HEK293 (cell line): Measurements from ENCODE around the gene FAM193A.
A peak's percentile ranks its signal among the peaks of the same experiment; 100 is the strongest.

Experiments
- CTCF ChIA-PET: fragments of 350-600 bp; formaldehyde crosslinking; extraction: SDS; loops from one replicate; lab custom pipeline; 2021; ENCODE audit warnings: antibody characterized with exemption; lab: Yijun Ruan, JAX
- POLR2A ChIA-PET: fragments of 300-600 bp; formaldehyde crosslinking; extraction: SDS; loops from one replicate; lab custom pipeline; 2020; ENCODE audit warnings: antibody characterized with exemption, inconsistent platforms; lab: Yijun Ruan, JAX
- H3K27ac ChIP-seq: fragments of 200-500 bp; sonication (Bioruptor generic); 2 replicates; pipeline ENCODE4 v1.5.1; 2014; ENCODE audit warnings: low read depth, low read length, control low read depth, inconsistent platforms; ENCODE audit errors: extremely low read depth
- H3K36me3 ChIP-seq, 2 experiments: fragments of 200-500 bp in 1 of 2; sonication (Bioruptor generic) in 1 of 2; 1 replicate in 1 of 2; 2 replicates in 1 of 2; pipeline ENCODE4 v1.5.1; 2014 to 2017; ENCODE audit warnings: inconsistent platforms in 2 of 2, low read length in 2 of 2; ENCODE audit not compliant: control insufficient read depth in 2 of 2, insufficient read depth in 1 of 2
- H3K4me1 ChIP-seq: fragments of 200-500 bp; sonication (Bioruptor generic); 2 replicates; pipeline ENCODE4 v1.5.1; 2014; ENCODE audit warnings: mild to moderate bottlenecking, low read length, inconsistent platforms; ENCODE audit not compliant: control insufficient read depth, insufficient read depth
- H3K4me3 ChIP-seq: 2 replicates; pipeline ENCODE4 v1.5.1; 2011; ENCODE audit warnings: low read depth, mild to moderate bottlenecking, control low read depth, low read length, moderate library complexity
- H3K9me3 ChIP-seq: fragments of 200-500 bp; sonication (Bioruptor generic); 2 replicates; pipeline ENCODE4 v1.5.1; 2014; ENCODE audit warnings: low read depth, low read length, inconsistent platforms; ENCODE audit not compliant: control insufficient read depth, insufficient read depth
- GLIS1 ChIP-seq: fragments of 450-650 bp; formaldehyde crosslinking; IDR thresholded peaks from 2 replicates; pipeline ENCODE4 v1.5.1; 2016; ENCODE audit warnings: missing biosample characterization, missing genetic modification characterization
- PBX3 ChIP-seq: sonication (generic); formaldehyde crosslinking; IDR thresholded peaks from 2 replicates; pipeline ENCODE4 v1.8.1; 2022; ENCODE audit warnings: mild to moderate bottlenecking, moderate library complexity, missing genetic modification reagents
- SETDB1 ChIP-seq: IDR thresholded peaks from one replicate; pipeline ENCODE4 v1.6.1; 2017; ENCODE audit warnings: mild to moderate bottlenecking, low read length, moderate library complexity, mixed read lengths; ENCODE audit not compliant: insufficient read length
- SP7 ChIP-seq: fragments of 450-650 bp; formaldehyde crosslinking; IDR thresholded peaks from 2 replicates; pipeline ENCODE4 v1.5.1; 2016; ENCODE audit warnings: missing biosample characterization, missing genetic modification characterization
- ZBTB21 ChIP-seq: fragments of 450-650 bp; formaldehyde crosslinking; IDR thresholded peaks from 2 replicates; pipeline ENCODE4 v1.5.1; 2017; ENCODE audit warnings: missing biosample characterization, missing genetic modification characterization
- ZBTB49 ChIP-seq: fragments of 450-650 bp; formaldehyde crosslinking; IDR thresholded peaks from 2 replicates; pipeline ENCODE4 v1.5.1; 2016; ENCODE audit warnings: missing biosample characterization, missing genetic modification characterization, low read depth
- ZFP37 ChIP-seq: fragments of 450-650 bp; formaldehyde crosslinking; IDR thresholded peaks from 2 replicates; pipeline ENCODE4 v1.5.1; 2016; ENCODE audit warnings: missing biosample characterization, missing genetic modification characterization
- ZFP69B ChIP-seq: fragments of 450-650 bp; formaldehyde crosslinking; IDR thresholded peaks from 2 replicates; pipeline ENCODE4 v1.5.1; 2016; ENCODE audit warnings: missing biosample characterization, missing genetic modification characterization
- ZNF114 ChIP-seq: fragments of 450-650 bp; formaldehyde crosslinking; IDR thresholded peaks from 2 replicates; pipeline ENCODE4 v1.5.0; 2017; ENCODE audit warnings: missing biosample characterization, missing genetic modification characterization
- ZNF169 ChIP-seq: fragments of 450-650 bp; formaldehyde crosslinking; IDR thresholded peaks from 2 replicates; pipeline ENCODE4 v1.5.1; 2016; ENCODE audit warnings: missing biosample characterization, missing genetic modification characterization
- ZNF24 ChIP-seq: fragments of 450-650 bp; formaldehyde crosslinking; IDR thresholded peaks from 2 replicates; pipeline ENCODE4 v1.5.1; 2016; ENCODE audit warnings: missing biosample characterization, missing genetic modification characterization
- ZNF521 ChIP-seq: fragments of 450-650 bp; formaldehyde crosslinking; IDR thresholded peaks from 2 replicates; pipeline ENCODE4 v1.5.1; 2017; ENCODE audit warnings: missing biosample characterization, mild to moderate bottlenecking, missing genetic modification characterization
- ZNF639 ChIP-seq: fragments of 450-650 bp; formaldehyde crosslinking; IDR thresholded peaks from 2 replicates; pipeline ENCODE4 v1.5.1; 2016; ENCODE audit warnings: missing biosample characterization, missing genetic modification characterization
- ZNF692 ChIP-seq: fragments of 450-650 bp; formaldehyde crosslinking; IDR thresholded peaks from 2 replicates; pipeline ENCODE4 v1.5.1; 2016; ENCODE audit warnings: missing biosample characterization, missing genetic modification characterization
- ZSCAN16 ChIP-seq: fragments of 450-650 bp; formaldehyde crosslinking; IDR thresholded peaks from 2 replicates; pipeline ENCODE4 v1.5.1; 2016; ENCODE audit warnings: missing biosample characterization, missing genetic modification characterization
- ZSCAN23 ChIP-seq: fragments of 450-650 bp; formaldehyde crosslinking; IDR thresholded peaks from 2 replicates; pipeline ENCODE4 v1.5.1; 2016; ENCODE audit warnings: missing biosample characterization, missing genetic modification characterization
- TF ChIP-seq, protein P1 (sequence below): fragments of 450-650 bp; formaldehyde crosslinking; IDR thresholded peaks from 2 replicates; pipeline ENCODE4 v1.5.1; 2016; ENCODE audit warnings: missing biosample characterization, missing genetic modification characterization, low read depth
- TF ChIP-seq, protein P2 (sequence below): fragments of 450-650 bp; formaldehyde crosslinking; IDR thresholded peaks from 2 replicates; pipeline ENCODE4 v1.5.1; 2016; ENCODE audit warnings: missing biosample characterization, missing genetic modification characterization
- TF ChIP-seq, protein P3 (sequence below): fragments of 450-650 bp; formaldehyde crosslinking; IDR thresholded peaks from 2 replicates; pipeline ENCODE4 v1.5.1; 2016; ENCODE audit warnings: missing biosample characterization, missing genetic modification characterization

Gene FAM193A

DNA sequence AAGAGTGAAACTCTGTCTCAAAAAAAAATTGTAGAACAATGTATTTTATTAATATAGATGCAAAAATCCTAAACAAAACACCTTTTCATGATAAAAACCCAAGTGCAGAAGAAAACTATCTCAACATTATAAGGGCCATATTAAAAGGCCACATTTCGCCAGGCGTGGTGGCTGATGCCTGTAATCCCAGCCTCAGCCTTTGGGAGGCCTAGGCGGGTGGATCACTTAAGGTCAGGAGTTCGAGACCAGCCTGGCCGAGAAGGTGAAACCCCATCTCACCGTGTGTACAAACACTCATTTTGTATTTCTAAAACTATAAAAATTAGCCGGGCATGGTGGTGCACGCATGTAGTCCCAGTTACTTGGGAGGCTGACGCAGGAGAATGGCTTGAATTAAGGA lies 9.9 kb upstream of the FAM193A start (continued):
- no peak for TF ChIP-seq SETDB1

- ChIA-PET CTCF (no interaction called here), POLR2A (no interaction called here)
- Histone ChIP-seq H3K4me3 (no peak overlapping the region), H3K9me3 (no peaks in the 10 kb centered on the region), H3K27ac (peak overlapping the region; percentile 81; the same call in 1 of the 2 replicates), H3K36me3 (peaks cover 0 to 10% of the 10 kb centered on the region in 2 experiments; a peak in 2 of 3 replicates), H3K4me1 (no peaks in the 10 kb centered on the region)
- TF ChIP-seq, protein P1, sequence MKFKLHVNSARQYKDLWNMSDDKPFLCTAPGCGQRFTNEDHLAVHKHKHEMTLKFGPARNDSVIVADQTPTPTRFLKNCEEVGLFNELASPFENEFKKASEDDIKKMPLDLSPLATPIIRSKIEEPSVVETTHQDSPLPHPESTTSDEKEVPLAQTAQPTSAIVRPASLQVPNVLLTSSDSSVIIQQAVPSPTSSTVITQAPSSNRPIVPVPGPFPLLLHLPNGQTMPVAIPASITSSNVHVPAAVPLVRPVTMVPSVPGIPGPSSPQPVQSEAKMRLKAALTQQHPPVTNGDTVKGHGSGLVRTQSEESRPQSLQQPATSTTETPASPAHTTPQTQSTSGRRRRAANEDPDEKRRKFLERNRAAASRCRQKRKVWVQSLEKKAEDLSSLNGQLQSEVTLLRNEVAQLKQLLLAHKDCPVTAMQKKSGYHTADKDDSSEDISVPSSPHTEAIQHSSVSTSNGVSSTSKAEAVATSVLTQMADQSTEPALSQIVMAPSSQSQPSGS (tag by site-specific recombination): 0 out of 2 replicates have a peak, but pooled peaks have one; percentile 40
- no peak for TF ChIP-seq ZBTB21 (tag by site-specific recombination)
Measured at GRCh38 chr4:2534904-2535375, 1.5 kb upstream of the FAM193A start.

DNA sequence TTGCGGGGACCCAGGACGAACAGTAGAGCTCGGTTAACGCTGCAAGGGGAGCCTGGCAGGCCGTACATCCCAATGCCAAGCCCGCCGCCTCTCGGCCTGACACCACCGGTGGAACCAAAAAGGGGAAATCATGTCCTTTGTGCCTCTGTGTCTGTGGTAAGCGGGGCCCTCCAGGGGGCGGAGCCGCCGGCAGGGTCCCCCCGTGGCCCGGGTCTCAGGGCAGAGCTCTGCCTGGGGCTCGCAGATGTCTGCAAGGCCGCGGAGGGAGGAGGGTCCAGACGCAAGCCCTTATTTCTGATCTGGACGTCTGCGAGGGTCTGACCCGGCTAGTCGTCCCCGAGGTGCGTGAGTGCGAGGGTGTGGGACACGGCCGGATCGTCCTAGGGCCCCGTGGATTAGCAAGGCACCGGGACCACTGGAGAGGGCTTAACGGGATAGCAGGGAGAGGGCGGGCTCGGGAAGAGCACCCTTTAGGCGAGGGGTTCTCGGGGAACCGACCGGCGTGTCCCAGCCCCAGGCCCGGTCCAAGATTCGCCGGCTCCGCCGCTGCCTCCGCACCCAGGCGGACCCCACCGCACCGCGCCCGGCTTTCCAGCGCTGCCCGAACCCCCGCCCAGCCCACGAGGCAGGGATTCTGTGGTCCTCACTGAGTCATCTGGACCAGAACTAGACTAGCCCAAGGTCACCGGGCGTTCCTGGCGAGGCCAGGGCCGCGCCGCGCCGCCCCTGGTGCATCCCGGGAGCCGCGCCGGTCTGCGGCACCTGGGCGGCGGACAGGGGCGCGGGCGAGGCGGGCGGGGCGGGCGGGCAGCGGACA lies 863 bp upstream of the FAM193A start:
- Histone ChIP-seq H3K4me3 (peak overlapping the region; percentile 67), H3K9me3 (no peaks in the 10 kb centered on the region), H3K36me3 (peaks cover 0 to 10% of the 10 kb centered on the region in 2 experiments; a peak in 2 of 3 replicates), H3K27ac (peak overlapping the region; percentile 81), H3K4me1 (no peaks in the 10 kb centered on the region)
- CTCF ChIA-PET: no interaction called here
- POLR2A ChIA-PET: interaction anchor here (0.6 to 2.0 kb wide), 14 partner anchors 13 to 294 kb away, joined by 3 to 9 read pairs (median 3); partner anchors contain the start of genes HAUS3, POLN and RNF4
- TF ChIP-seq PBX3 (no peak), ZBTB49 (tag by site-specific recombination) (no peak), ZFP37 (tag by site-specific recombination) (no peak), SP7 (no peak), ZNF169 (tag by site-specific recombination) (no peak), GLIS1 (tag by site-specific recombination) (no peak), ZNF24 (tag by site-specific recombination) (no peak), ZFP69B (tag by site-specific recombination) (peak; percentile 72; the same call in 1 of the 2 replicates), ZSCAN23 (tag by site-specific recombination) (no peak), ZNF521 (tag by site-specific recombination) (no peak), ZNF114 (tag by site-specific recombination) (no peak), ZNF692 (tag by site-specific recombination) (peak; percentile 69), ZNF639 (no peak), ZSCAN16 (tag by site-specific recombination) (no peak)
- TF ChIP-seq, protein P2, sequence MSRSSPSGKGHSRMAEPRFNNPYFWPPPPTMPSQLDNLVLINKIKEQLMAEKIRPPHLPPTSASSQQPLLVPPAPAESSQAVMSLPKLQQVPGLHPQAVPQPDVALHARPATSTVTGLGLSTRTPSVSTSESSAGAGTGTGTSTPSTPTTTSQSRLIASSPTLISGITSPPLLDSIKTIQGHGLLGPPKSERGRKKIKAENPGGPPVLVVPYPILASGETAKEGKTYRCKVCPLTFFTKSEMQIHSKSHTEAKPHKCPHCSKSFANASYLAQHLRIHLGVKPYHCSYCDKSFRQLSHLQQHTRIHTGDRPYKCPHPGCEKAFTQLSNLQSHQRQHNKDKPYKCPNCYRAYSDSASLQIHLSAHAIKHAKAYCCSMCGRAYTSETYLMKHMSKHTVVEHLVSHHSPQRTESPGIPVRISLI (tag by site-specific recombination): no peak
- TF ChIP-seq, protein P3, sequence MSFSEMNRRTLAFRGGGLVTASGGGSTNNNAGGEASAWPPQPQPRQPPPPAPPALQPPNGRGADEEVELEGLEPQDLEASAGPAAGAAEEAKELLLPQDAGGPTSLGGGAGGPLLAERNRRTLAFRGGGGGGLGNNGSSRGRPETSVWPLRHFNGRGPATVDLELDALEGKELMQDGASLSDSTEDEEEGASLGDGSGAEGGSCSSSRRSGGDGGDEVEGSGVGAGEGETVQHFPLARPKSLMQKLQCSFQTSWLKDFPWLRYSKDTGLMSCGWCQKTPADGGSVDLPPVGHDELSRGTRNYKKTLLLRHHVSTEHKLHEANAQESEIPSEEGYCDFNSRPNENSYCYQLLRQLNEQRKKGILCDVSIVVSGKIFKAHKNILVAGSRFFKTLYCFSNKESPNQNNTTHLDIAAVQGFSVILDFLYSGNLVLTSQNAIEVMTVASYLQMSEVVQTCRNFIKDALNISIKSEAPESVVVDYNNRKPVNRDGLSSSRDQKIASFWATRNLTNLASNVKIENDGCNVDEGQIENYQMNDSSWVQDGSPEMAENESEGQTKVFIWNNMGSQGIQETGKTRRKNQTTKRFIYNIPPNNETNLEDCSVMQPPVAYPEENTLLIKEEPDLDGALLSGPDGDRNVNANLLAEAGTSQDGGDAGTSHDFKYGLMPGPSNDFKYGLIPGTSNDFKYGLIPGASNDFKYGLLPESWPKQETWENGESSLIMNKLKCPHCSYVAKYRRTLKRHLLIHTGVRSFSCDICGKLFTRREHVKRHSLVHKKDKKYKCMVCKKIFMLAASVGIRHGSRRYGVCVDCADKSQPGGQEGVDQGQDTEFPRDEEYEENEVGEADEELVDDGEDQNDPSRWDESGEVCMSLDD (tag by site-specific recombination): no peak
